NCI-H2171 treated with DMSO at 0.1 percent for 48 hours (cell line): ENCODE data around the gene STMN3.

Experiments
- DNase-seq: peaks from one replicate; lab custom pipeline; 2025; lab: John Stamatoyannopoulos, UW

The STMN3 gene

DNA sequence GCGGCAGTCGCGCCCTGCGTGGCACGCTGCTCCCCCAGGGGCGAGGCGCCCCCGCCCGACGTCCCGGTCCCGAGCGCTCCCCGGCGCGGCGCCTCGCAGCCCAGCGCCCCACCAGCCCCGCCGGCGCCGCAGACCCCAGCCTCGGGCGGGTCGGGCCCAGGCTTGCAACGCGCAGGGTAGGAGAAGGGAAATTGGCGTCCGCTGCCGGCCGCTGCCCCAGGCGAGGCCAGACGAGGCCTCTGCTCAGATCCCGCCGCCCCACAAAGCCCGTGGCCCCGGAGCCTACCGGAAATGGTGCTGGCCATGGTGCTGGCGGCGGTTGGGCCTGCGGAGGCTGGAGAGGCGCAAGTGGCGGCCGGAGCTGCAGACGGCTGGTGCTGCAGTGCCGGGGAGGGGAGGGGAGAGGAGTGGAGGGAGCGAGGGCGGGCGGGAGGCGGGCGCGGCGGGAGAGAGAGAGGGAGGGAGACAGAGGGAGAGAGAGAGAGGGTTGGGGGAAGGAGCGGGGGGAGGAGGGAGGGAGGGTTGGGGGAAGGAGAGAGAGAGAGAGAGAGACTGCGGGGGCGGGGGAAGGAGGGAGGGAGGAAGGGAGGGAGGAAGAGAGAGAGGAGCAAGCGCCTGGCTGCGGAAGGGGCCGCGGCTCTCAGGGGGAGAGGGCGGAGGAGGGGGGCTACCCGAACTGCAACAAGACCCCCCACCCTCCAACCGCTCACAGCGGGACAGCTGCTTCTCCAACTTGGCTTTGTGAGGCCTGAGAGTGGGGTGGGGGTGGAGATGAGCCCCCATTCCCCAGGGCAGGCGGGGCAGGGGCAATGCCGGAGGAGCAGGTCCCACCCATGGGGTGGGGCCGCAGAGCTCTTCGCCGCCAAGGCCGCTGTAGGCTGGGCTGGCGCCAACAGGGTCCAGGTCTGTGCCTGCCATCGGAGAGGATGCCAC, at the start of gene STMN3:
TSS of gene STMN3 (minus strand) at position 384 of the 933 bp plus-strand sequence. CDS start at position 305, 79 bp downstream.
- peak; percentile 98 for DNase-seq

DNA sequence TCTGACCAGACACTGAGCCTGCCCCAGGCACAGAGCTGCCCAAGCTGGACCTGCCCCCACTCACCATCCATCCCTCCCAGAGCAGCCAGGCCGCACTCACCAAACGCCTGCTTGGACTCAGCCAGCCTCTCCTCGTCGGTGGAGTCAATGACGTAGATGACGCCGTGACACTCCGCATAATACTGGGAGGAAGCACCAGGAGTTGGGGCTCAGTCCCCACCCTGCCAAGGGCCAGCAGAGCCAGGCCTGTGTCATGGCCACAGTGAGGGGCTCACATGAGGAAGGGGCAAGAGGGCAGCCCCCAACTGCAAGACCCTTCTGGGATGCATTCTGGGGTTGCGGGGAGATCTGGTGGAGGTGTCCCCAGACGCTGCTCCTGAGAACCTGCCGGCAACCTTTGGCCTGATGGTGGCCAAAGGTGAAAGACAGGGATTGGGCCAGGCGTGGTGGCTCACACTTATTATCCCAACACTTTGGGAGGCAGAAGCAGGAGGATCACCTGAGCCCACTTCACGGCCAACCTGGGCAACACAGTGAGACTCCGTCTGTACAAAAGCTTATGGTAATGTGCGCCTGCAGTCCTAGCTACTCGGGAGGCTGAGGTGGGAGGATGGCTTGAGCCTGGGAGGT, 48.9 kb upstream of the STMN3 start:
- no peak for DNase-seq

DNA sequence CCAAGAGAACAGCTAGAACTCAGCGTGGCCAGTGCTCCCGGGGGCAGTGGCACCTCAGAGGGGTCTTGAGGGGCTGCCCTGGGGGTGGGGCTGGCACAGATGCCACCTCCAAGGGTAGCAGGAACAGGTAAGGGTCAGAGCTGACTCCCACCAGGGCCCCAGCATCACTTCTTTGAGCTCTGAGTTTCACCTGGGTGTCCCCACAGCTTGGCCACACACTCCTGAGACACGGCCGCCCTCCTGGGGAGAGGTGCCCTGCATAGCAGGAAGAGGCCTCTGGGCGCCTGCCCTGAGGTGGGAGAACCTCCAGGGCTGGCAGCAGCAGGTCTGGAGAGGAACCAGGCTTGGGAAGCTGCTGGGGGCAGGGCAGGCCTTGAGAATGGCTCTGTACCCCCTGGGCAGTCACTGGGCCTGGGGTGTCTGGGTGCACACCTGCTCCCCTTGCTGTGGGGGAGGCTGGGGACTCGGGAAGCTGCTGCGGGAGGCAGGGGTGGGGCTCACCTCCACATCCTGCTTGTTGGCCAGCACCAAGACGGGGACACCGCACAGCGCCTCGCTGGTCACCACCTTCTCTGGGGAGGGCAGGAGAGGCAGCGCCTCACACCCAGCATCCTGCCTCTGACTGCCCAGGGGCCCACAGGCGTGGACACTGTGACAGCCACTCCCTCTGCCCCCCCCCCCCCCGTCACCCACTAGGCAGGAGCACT, 48.3 kb upstream of the STMN3 start:
- no peak for DNase-seq

DNA sequence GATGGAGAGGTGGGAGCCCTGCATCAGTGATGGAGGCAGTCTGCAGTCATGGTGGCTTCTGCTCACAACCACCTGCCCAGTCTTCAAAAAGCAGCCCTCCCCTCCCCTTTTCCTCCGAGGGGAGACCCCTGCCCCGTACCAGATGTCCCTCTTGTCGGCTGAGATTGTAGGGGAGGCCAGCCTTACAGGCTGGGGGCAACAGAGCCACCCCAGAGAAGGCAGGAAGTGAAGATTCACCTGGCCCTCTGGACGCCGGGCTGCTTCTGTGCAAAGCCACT, 47.8 kb upstream of the STMN3 start:
- no peak for DNase-seq

- DNase-seq = no peak
Observed at GRCh38 chr20:63700199-63701050, 47.2 kb upstream of the STMN3 start.

- no peak for DNase-seq
Observed at GRCh38 chr20:63699466-63700198, 46.4 kb upstream of the STMN3 start.

- no peak for DNase-seq
Observed at GRCh38 chr20:63698739-63699465, 45.7 kb upstream of the STMN3 start.

DNA sequence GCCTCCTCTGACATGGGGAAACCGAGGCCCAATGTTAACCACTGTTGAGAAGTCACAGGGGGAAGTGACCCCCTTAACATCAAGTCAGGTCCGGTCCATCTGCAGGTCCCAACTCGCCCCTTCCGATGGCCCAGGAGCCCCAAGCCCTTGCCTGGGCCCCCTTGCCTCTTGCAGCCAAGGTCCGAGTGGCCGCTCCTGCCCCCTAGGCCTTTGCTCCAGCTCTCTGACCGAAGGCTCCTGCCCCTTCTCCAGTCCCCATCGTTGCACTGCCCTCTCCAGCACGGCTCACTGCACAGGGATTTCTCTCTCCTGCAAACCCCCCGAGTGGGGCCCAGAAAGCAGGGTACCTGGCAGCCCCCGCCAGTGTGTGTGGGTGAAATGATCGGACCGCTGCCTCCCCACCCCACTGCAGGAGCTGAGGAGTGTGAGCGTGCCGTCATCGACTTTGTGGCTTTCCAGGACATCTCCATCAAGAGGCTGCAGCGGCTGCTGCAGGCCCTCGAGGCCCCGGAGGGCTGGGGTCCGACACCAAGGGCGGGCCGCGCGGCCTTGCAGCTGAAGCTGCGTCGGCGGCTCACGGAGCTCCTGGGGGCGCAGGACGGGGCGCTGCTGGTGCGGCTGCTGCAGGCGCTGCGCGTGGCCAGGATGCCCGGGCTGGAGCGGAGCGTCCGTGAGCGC, 44.8 kb upstream of the STMN3 start:
- DNase-seq = no peak

DNA sequence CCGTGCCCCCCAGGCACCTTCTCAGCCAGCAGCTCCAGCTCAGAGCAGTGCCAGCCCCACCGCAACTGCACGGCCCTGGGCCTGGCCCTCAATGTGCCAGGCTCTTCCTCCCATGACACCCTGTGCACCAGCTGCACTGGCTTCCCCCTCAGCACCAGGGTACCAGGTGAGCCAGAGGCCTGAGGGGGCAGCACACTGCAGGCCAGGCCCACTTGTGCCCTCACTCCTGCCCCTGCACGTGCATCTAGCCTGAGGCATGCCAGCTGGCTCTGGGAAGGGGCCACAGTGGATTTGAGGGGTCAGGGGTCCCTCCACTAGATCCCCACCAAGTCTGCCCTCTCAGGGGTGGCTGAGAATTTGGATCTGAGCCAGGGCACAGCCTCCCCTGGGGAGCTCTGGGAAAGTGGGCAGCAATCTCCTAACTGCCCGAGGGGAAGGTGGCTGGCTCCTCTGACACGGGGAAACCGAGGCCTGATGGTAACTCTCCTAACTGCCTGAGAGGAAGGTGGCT, 44.2 kb upstream of the STMN3 start:
- DNase-seq = no peak

DNA sequence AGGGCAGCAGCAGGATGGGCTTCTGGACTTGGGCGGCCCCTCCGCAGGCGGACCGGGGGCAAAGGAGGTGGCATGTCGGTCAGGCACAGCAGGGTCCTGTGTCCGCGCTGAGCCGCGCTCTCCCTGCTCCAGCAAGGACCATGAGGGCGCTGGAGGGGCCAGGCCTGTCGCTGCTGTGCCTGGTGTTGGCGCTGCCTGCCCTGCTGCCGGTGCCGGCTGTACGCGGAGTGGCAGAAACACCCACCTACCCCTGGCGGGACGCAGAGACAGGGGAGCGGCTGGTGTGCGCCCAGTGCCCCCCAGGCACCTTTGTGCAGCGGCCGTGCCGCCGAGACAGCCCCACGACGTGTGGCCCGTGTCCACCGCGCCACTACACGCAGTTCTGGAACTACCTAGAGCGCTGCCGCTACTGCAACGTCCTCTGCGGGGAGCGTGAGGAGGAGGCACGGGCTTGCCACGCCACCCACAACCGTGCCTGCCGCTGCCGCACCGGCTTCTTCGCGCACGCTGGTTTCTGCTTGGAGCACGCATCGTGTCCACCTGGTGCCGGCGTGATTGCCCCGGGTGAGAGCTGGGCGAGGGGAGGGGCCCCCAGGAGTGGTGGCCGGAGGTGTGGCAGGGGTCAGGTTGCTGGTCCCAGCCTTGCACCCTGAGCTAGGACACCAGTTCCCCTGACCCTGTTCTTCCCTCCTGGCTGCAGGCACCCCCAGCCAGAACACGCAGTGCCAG, 43.6 kb upstream of the STMN3 start, which contains the start of gene TNFRSF6B:
TSS of gene TNFRSF6B (plus strand) at position 25 of the 729 bp plus-strand sequence. CDS start at position 141, 116 bp downstream.
- DNase-seq = no peak

DNA sequence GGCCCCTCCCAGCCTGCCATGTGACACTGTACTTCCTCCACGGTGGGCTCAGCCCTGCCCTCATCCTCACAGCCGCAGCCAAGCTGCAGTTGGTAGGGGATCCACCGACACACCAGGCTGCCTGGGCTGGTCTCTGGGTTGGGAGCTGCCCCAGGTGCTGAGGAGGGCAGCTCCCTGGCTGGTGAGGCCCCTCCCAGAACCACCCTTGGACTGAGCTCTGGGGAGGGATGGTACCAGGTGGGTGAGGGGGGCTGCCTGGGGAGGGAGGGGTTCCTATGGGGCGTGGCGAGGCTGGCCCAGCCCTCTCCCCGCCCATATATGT, 43.0 kb upstream of the STMN3 start:
- DNase-seq = no peak

GRCh38 chr20:63695424-63696305, 42.4 kb upstream of the STMN3 start:
- DNase-seq = no peak

DNA sequence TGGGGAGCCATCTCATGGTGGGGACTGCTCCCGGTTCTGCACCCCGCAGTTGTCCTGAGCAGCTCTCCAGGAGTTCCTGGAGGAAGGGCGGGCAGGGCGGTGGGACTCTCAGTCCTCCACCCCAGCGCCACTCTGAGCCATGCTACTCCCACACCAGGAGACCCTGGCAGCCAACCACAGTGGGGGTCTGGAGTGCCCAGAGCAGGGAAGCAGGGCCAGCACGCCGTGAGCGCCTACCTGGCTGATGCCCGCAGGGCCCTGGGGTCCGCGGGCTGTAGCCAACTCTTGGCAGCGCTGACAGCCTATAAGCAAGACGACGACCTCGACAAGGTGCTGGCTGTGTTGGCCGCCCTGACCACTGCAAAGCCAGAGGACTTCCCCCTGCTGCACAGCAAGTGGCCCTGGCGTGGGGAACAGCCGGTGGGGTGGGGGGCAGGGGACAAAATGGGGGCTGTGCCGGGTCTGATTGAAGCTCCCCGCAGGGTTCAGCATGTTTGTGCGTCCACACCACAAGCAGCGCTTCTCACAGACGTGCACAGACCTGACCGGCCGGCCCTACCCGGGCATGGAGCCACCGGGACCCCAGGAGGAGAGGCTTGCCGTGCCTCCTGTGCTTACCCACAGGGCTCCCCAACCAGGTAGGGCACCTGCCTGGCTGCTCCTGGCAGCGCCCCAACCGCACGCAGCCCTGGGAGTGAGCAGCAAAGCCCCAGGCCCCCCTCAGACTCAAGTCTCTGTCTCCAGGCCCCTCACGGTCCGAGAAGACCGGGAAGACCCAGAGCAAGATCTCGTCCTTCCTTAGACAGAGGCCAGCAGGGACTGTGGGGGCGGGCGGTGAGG, 41.6 kb upstream of the STMN3 start:
- no peak for DNase-seq

DNA sequence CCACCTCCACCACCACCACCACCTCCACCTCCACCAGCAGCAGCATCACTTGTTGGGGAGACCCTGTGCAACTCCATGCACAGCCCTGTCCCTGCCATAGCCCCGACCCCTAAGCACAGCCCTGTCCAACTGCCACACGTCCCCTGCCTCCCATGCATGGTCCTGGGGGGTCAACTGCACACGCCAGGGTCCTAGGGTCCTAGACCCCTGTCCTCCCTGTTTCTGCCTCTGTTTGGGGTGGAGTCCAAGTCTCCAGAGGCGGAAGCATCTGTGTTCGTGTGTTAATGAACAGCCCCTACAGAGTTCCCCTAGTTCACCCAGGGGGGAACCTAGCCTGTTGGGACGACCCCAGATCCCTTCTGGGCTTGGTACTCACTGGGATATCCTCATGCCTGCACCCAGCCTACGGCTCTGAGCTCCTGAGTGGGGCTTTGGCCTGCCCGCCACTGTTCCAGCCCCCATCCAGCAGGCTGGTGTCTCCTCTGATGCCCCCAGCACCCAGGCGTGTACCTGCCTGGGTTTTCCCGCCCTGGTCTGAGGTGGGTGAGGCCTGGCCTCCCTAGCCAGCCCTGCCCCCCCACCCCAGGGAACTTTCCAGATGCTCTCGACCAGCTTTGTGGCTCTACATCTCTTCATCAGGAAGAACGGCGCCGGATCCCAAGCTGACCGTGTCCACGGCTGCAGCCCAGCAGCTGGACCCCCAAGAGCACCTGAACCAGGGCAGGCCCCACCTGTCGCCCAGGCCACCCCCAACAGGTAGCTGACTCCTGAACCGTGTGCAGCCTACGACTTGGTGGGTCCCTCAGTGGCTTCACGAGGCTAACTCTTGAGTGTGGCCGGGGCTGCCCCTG, 40.7 kb upstream of the STMN3 start:
- no peak for DNase-seq

- no peak for DNase-seq
Observed at GRCh38 chr20:63693083-63693732, 40.0 kb upstream of the STMN3 start.
